Mammary epithelial cell (primary cell): ENCODE measurements around the gene PAQR6.

Source experiments
- CTCF ChIP-seq, 2 donors: IDR thresholded peaks in 1 of 2; conservative IDR thresholded peaks in 1 of 2; 2 replicates each; pipeline ENCODE4 v1.5.1; 2011 to 2012; ENCODE audit warnings: inconsistent platforms in 2 of 2, low read length in 2 of 2, mild to moderate bottlenecking in 2 of 2, control low read depth in 1 of 2, low read depth in 1 of 2; ENCODE audit not compliant: insufficient read depth in 1 of 2; ENCODE audit errors: extremely low read depth in 1 of 2
- EZH2 ChIP-seq: IDR thresholded peaks from 2 replicates; pipeline ENCODE4 v1.6.1; 2012; ENCODE audit warnings: low read length, inconsistent platforms, borderline replicate concordance

- TF ChIP-seq CTCF (conservative IDR thresholded peaks at IDR 0.05 in 1 of 2, IDR thresholded peaks at IDR 0.05 in 1 of 2; ENCODE audit: extremely low read depth in 1 of 2, insufficient read depth in 1 of 2, low read depth in 1 of 2, low read length in 2 of 2) (no peak), EZH2 (no peak)
These were observed 25.7 kb downstream of the PAQR6 start for GRCh38 chr1:156221986-156222692.
